DND-41 (cell line): ENCODE results near the gene NSMF.

Experiments used
- CTCF ChIP-seq: IDR thresholded peaks from 2 replicates; pipeline ENCODE4 v1.5.1; 2012; ENCODE audit warnings: borderline replicate concordance, low read length, moderate library complexity, mild to moderate bottlenecking; ENCODE audit not compliant: poor library complexity, severe bottlenecking; ENCODE audit errors: extremely low read depth
- EZH2 ChIP-seq: IDR thresholded peaks from 3 replicates; pipeline ENCODE4 v1.6.1; 2012; ENCODE audit warnings: borderline replicate concordance, low read depth, mild to moderate bottlenecking, moderate library complexity, low read length, inconsistent platforms; ENCODE audit not compliant: severe bottlenecking

- TF ChIP-seq CTCF (no peak), EZH2 (no peak)
Observed at GRCh38 chr9:137429974-137430722, 29.0 kb downstream of the NSMF start.
